OCI-LY1 (cell line): Measurements from ENCODE around the gene PCDHGA11.

Source experiments
- H2AFZ ChIP-seq: fragments of 200-600 bp; sonication (generic), shearing (Covaris generic); 2 replicates; pipeline ENCODE4 v1.6.0; 2014; ENCODE audit warnings: antibody characterized with exemption, mild to moderate bottlenecking, low read length
- H3F3A ChIP-seq: fragments of 200-600 bp; sonication (generic), shearing (Covaris generic); 2 replicates; pipeline ENCODE4 v1.6.0; 2014; ENCODE audit warnings: mild to moderate bottlenecking, antibody characterized with exemption, low read length, moderate library complexity; ENCODE audit not compliant: insufficient read depth
- H3K27ac ChIP-seq: fragments of 200-600 bp; sonication (generic); 2 replicates; pipeline ENCODE4 v1.5.1; 2014; ENCODE audit warnings: low read length, mixed run types, mild to moderate bottlenecking, low read depth; ENCODE audit not compliant: poor library complexity, severe bottlenecking
- H3K27me3 ChIP-seq: fragments of 200-600 bp; sonication (generic); 2 replicates; pipeline ENCODE4 v1.6.0; 2014; ENCODE audit warnings: antibody characterized with exemption, mild to moderate bottlenecking, low read length, moderate library complexity; ENCODE audit not compliant: insufficient read depth
- H3K36me3 ChIP-seq: fragments of 200-600 bp; sonication (generic); 2 replicates; pipeline ENCODE4 v1.6.1; 2014; ENCODE audit warnings: mild to moderate bottlenecking, antibody characterized with exemption, low read length, moderate library complexity, mixed read lengths; ENCODE audit not compliant: insufficient read depth
- H3K4me1 ChIP-seq: fragments of 200-600 bp; sonication (generic); 2 replicates; pipeline ENCODE4 v1.5.1; 2014; ENCODE audit warnings: mild to moderate bottlenecking, low read length, moderate library complexity; ENCODE audit not compliant: insufficient read depth, severe bottlenecking
- H3K4me2 ChIP-seq: fragments of 200-600 bp; sonication (generic), shearing (Covaris generic); 2 replicates; pipeline ENCODE4 v1.6.1; 2014; ENCODE audit warnings: low read length
- H3K4me3 ChIP-seq: fragments of 200-600 bp; sonication (generic); 2 replicates; pipeline ENCODE4 v1.5.1; 2014; ENCODE audit warnings: low read length, low read depth, mild to moderate bottlenecking, mixed read lengths; ENCODE audit not compliant: poor library complexity, severe bottlenecking
- H3K79me2 ChIP-seq: fragments of 200-600 bp; shearing (Covaris generic); 2 replicates; pipeline ENCODE4 v1.6.1; 2016; ENCODE audit warnings: mixed run types, low read length, mixed read lengths; ENCODE audit not compliant: insufficient read depth
- H3K9ac ChIP-seq: fragments of 200-600 bp; sonication (generic), shearing (Covaris generic); 2 replicates; pipeline ENCODE4 v1.6.1; 2014; ENCODE audit warnings: mild to moderate bottlenecking, low read length, mixed read lengths
- H3K9me2 ChIP-seq: fragments of 200-600 bp; sonication (generic), shearing (Covaris generic); 2 replicates; pipeline ENCODE4 v1.6.1; 2014; ENCODE audit warnings: low read depth, mild to moderate bottlenecking, low read length, mixed read lengths
- H3K9me3 ChIP-seq: fragments of 200-600 bp; shearing (Covaris generic); 2 replicates; pipeline ENCODE4 v1.6.1; 2014; ENCODE audit warnings: low read length, mixed read lengths
- H4K20me1 ChIP-seq: fragments of 200-600 bp; sonication (generic), shearing (Covaris generic); 2 replicates; pipeline ENCODE4 v1.6.0; 2016; ENCODE audit warnings: mild to moderate bottlenecking, low read length; ENCODE audit not compliant: insufficient read depth
- CTCF ChIP-seq: fragments of 200-600 bp; sonication (generic), shearing (Covaris generic); IDR thresholded peaks from 2 replicates; pipeline ENCODE4 v1.5.1; 2017; ENCODE audit warnings: mild to moderate bottlenecking, antibody characterized with exemption, low read length, moderate library complexity, mixed read lengths
- EZH2 ChIP-seq: fragments of 200-600 bp; sonication (generic), shearing (Covaris generic); IDR thresholded peaks from 2 replicates; pipeline ENCODE4 v1.8.0; 2017; ENCODE audit warnings: borderline replicate concordance, mixed run types, mild to moderate bottlenecking, antibody characterized with exemption, low read length, moderate library complexity, mixed read lengths

The PCDHGA11 gene

GRCh38 chr5:141388661-141389060 is 32.2 kb upstream of the PCDHGA11 start:
- no peak for TF ChIP-seq CTCF
- Histone ChIP-seq H3K4me3 (no peak overlapping the region), H3K36me3 (no peaks in the 10 kb centered on the region), H3F3A (no peaks in the 10 kb centered on the region), H3K9ac (no peak overlapping the region), H3K27ac (no peak overlapping the region), H3K79me2 (no peaks in the 10 kb centered on the region), H3K27me3 (no peaks in the 10 kb centered on the region), H4K20me1 (no peaks in the 10 kb centered on the region), H3K4me2 (no peak overlapping the region), H3K4me1 (no peaks in the 10 kb centered on the region), H3K9me2 (no peaks in the 10 kb centered on the region), H3K9me3 (peaks cover 8% of the 10 kb centered on the region), H2AFZ (no peak overlapping the region)

GRCh38 chr5:141389153-141390042 is 31.5 kb upstream of the PCDHGA11 start:
- Histone ChIP-seq H3K9me3 (peaks cover 8% of the 10 kb centered on the region), H3K4me2 (no peak overlapping the region), H3K4me3 (no peak overlapping the region), H3K79me2 (no peaks in the 10 kb centered on the region), H3K27me3 (no peaks in the 10 kb centered on the region), H3K27ac (no peak overlapping the region), H3K36me3 (no peaks in the 10 kb centered on the region), H3K9me2 (no peaks in the 10 kb centered on the region), H2AFZ (no peak overlapping the region), H4K20me1 (no peaks in the 10 kb centered on the region), H3K4me1 (no peaks in the 10 kb centered on the region), H3K9ac (no peak overlapping the region), H3F3A (no peaks in the 10 kb centered on the region)
- TF ChIP-seq CTCF (no peak), EZH2 (no peak)

DNA sequence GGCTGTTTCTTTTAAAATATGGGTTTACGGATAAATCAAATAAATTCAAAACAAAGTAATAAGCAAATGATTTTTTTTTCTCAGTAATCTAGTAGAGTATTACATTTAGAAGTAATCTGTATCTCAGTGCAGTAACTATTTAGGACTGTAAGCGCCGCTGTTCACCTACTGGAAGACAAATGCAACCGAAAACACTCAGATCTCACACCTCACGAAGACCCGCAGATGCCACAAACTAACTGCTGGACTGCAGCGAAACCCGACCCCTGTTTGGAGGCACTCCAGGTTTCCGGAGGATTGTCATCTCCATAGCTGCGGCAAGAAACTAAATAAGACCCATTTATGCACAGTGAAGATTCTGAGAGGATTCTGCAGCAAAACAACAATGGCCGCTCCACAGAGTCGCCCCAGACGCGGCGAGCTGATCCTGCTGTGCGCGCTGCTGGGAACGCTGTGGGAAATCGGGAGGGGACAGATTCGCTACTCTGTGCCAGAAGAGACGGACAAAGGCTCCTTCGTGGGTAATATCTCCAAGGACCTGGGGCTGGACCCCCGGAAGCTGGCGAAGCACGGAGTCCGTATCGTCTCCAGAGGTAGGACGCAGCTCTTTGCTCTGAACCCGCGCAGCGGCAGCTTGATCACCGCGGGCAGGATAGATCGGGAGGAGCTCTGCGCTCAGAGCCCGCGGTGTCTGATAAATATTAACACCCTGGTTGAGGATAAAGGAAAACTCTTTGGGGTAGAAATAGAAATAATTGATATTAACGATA is 28.2 kb upstream of the PCDHGA11 start, which contains the start of gene PCDHGA8:
Gene PCDHGA8 (plus strand): TSS at position 205 of the 770 bp plus-strand sequence. CDS start 181 bp downstream, at position 386.
- no peaks in the 10 kb centered on the region for H4K20me1 ChIP-seq
- no peak within 1 kb of the TSS for H3K27ac ChIP-seq
- H3K4me2 ChIP-seq: no peak within 1 kb of the TSS
- no peaks in the 10 kb centered on the region for H3F3A ChIP-seq
- H3K79me2 ChIP-seq: no peaks in the 10 kb centered on the region
- H2AFZ ChIP-seq: no peak within 1 kb of the TSS
- peaks cover 6% of the 10 kb centered on the region; the same call in 1 of the 2 replicates for H3K9me3 ChIP-seq
- no peaks in the 10 kb centered on the region for H3K36me3 ChIP-seq
- H3K9ac ChIP-seq: no peak within 1 kb of the TSS
- H3K4me1 ChIP-seq: no peaks in the 10 kb centered on the region
- no peaks in the 10 kb centered on the region for H3K9me2 ChIP-seq
- H3K4me3 ChIP-seq: no peak within 1 kb of the TSS
- TF ChIP-seq EZH2: no peak
- no peak for TF ChIP-seq CTCF
- no peaks in the 10 kb centered on the region for H3K27me3 ChIP-seq
